ENCODE measurements around the gene INSYN2A.

The INSYN2A gene

GRCh38 chr10:127196282-127197153 lies at the start of gene INSYN2A:
Gene INSYN2A, minus strand, starts transcription at chr10:127196591. Its CDS starts 20,196 bp downstream, at chr10:127176395.
- Histone ChIP-seq H3K4me1 (ENCODE audit: insufficient read depth, low read length) (peaks cover 4% of the 10 kb centered on the region; the same call in 1 of the 2 replicates), H3K9me3 (ENCODE audit: control insufficient read depth, insufficient read depth, low read length) (no peaks in the 10 kb centered on the region), H3K9ac (ENCODE audit: low read depth, low read length) (peak within 1 kb of the TSS; percentile 56), H3K36me3 (ENCODE audit: insufficient read depth, low read length) (no peaks in the 10 kb centered on the region; the same call in 1 of the 2 replicates)

GRCh38 chr10:127245456-127245855 lies 49.1 kb upstream of the INSYN2A start:
- H3K9me3 ChIP-seq (ENCODE audit: control insufficient read depth, insufficient read depth, low read length), result no peaks in the 10 kb centered on the region
- no peaks in the 10 kb centered on the region for H3K4me1 ChIP-seq (ENCODE audit: insufficient read depth, low read length)
- H3K36me3 ChIP-seq (ENCODE audit: insufficient read depth, low read length), result peaks cover 6% of the 10 kb centered on the region; the same call in 1 of the 2 replicates
- H3K9ac ChIP-seq (ENCODE audit: low read depth, low read length), result no peak overlapping the region

GRCh38 chr10:127243490-127244272 lies 47.3 kb upstream of the INSYN2A start:
- H3K9me3 ChIP-seq (ENCODE audit: control insufficient read depth, insufficient read depth, low read length), result no peaks in the 10 kb centered on the region
- H3K4me1 ChIP-seq (ENCODE audit: insufficient read depth, low read length), result no peaks in the 10 kb centered on the region
- H3K36me3 ChIP-seq (ENCODE audit: insufficient read depth, low read length), result peaks cover 3% of the 10 kb centered on the region; the same call in 1 of the 2 replicates
- no peak overlapping the region for H3K9ac ChIP-seq (ENCODE audit: low read depth, low read length)

- no peak overlapping the region for H3K9ac ChIP-seq (ENCODE audit: low read depth, low read length)
- no peaks in the 10 kb centered on the region for H3K36me3 ChIP-seq (ENCODE audit: insufficient read depth, low read length)
- no peaks in the 10 kb centered on the region for H3K9me3 ChIP-seq (ENCODE audit: control insufficient read depth, insufficient read depth, low read length)
- H3K4me1 ChIP-seq (ENCODE audit: insufficient read depth, low read length), result no peaks in the 10 kb centered on the region
These were observed 46.5 kb upstream of the INSYN2A start for GRCh38 chr10:127242914-127243313.

- H3K36me3 ChIP-seq (ENCODE audit: insufficient read depth, low read length), result no peaks in the 10 kb centered on the region
These were observed 39.9 kb upstream of the INSYN2A start for GRCh38 chr10:127236266-127236665.

GRCh38 chr10:127234306-127234800 lies 38.0 kb upstream of the INSYN2A start:
- no peaks in the 10 kb centered on the region for H3K36me3 ChIP-seq (ENCODE audit: insufficient read depth, low read length)
- H3K9me3 ChIP-seq (ENCODE audit: control insufficient read depth, insufficient read depth, low read length), result no peaks in the 10 kb centered on the region
- H3K9ac ChIP-seq (ENCODE audit: low read depth, low read length), result no peak overlapping the region
- H3K4me1 ChIP-seq (ENCODE audit: insufficient read depth, low read length), result no peaks in the 10 kb centered on the region

More at GRCh38 chr10:127236266-127236665, 39.9 kb upstream of the INSYN2A start:
- Histone ChIP-seq H3K9me3 (ENCODE audit: control insufficient read depth, insufficient read depth, low read length) (no peaks in the 10 kb centered on the region), H3K9ac (ENCODE audit: low read depth, low read length) (no peak overlapping the region), H3K4me1 (ENCODE audit: insufficient read depth, low read length) (no peaks in the 10 kb centered on the region)

- H3K36me3 ChIP-seq (ENCODE audit: insufficient read depth, low read length), result no peaks in the 10 kb centered on the region
These were observed 31.9 kb upstream of the INSYN2A start for GRCh38 chr10:127228195-127228787.

GRCh38 chr10:127227663-127228062 lies 31.3 kb upstream of the INSYN2A start:
- Histone ChIP-seq H3K9me3 (ENCODE audit: control insufficient read depth, insufficient read depth, low read length) (no peaks in the 10 kb centered on the region), H3K36me3 (ENCODE audit: insufficient read depth, low read length) (no peaks in the 10 kb centered on the region), H3K9ac (ENCODE audit: low read depth, low read length) (no peak overlapping the region), H3K4me1 (ENCODE audit: insufficient read depth, low read length) (no peaks in the 10 kb centered on the region)

More at GRCh38 chr10:127228195-127228787, 31.9 kb upstream of the INSYN2A start:
- no peak overlapping the region for H3K9ac ChIP-seq (ENCODE audit: low read depth, low read length)
- no peaks in the 10 kb centered on the region for H3K4me1 ChIP-seq (ENCODE audit: insufficient read depth, low read length)
- no peaks in the 10 kb centered on the region for H3K9me3 ChIP-seq (ENCODE audit: control insufficient read depth, insufficient read depth, low read length)

- no peak overlapping the region for H3K9ac ChIP-seq (ENCODE audit: low read depth, low read length)
- no peaks in the 10 kb centered on the region for H3K4me1 ChIP-seq (ENCODE audit: insufficient read depth, low read length)
- no peaks in the 10 kb centered on the region for H3K36me3 ChIP-seq (ENCODE audit: insufficient read depth, low read length)
- no peaks in the 10 kb centered on the region for H3K9me3 ChIP-seq (ENCODE audit: control insufficient read depth, insufficient read depth, low read length)
These were observed 30.6 kb upstream of the INSYN2A start for GRCh38 chr10:127227027-127227426.

GRCh38 chr10:127221281-127221680 lies 24.9 kb upstream of the INSYN2A start:
- Histone ChIP-seq H3K9me3 (ENCODE audit: control insufficient read depth, insufficient read depth, low read length) (no peaks in the 10 kb centered on the region; the same call in 1 of the 2 replicates), H3K9ac (ENCODE audit: low read depth, low read length) (no peak overlapping the region), H3K4me1 (ENCODE audit: insufficient read depth, low read length) (0 out of 2 replicates have a peak, but pooled peaks cover 4% of the 10 kb centered on the region), H3K36me3 (ENCODE audit: insufficient read depth, low read length) (no peaks in the 10 kb centered on the region)

- Histone ChIP-seq H3K9me3 (ENCODE audit: control insufficient read depth, insufficient read depth, low read length) (no peaks in the 10 kb centered on the region; the same call in 1 of the 2 replicates), H3K9ac (ENCODE audit: low read depth, low read length) (no peak overlapping the region), H3K36me3 (ENCODE audit: insufficient read depth, low read length) (no peaks in the 10 kb centered on the region), H3K4me1 (ENCODE audit: insufficient read depth, low read length) (0 out of 2 replicates have a peak, but pooled peaks cover 8% of the 10 kb centered on the region)
These were observed 22.3 kb upstream of the INSYN2A start for GRCh38 chr10:127218658-127219057.

GRCh38 chr10:127216786-127217185 lies 20.4 kb upstream of the INSYN2A start:
- Histone ChIP-seq H3K4me1 (ENCODE audit: insufficient read depth, low read length) (0 out of 2 replicates have a peak, but pooled peaks cover 8% of the 10 kb centered on the region), H3K9me3 (ENCODE audit: control insufficient read depth, insufficient read depth, low read length) (no peaks in the 10 kb centered on the region; the same call in 1 of the 2 replicates), H3K9ac (ENCODE audit: low read depth, low read length) (no peak overlapping the region), H3K36me3 (ENCODE audit: insufficient read depth, low read length) (no peaks in the 10 kb centered on the region)

- H3K9ac ChIP-seq (ENCODE audit: low read depth, low read length), result no peak overlapping the region
- H3K9me3 ChIP-seq (ENCODE audit: control insufficient read depth, insufficient read depth, low read length), result no peaks in the 10 kb centered on the region; the same call in 1 of the 2 replicates
- H3K36me3 ChIP-seq (ENCODE audit: insufficient read depth, low read length), result no peaks in the 10 kb centered on the region
- H3K4me1 ChIP-seq (ENCODE audit: insufficient read depth, low read length), result 0 out of 2 replicates have a peak, but pooled peaks cover 8% of the 10 kb centered on the region
These were observed 19.9 kb upstream of the INSYN2A start for GRCh38 chr10:127216274-127216673.

- Histone ChIP-seq H3K36me3 (ENCODE audit: insufficient read depth, low read length) (no peaks in the 10 kb centered on the region), H3K4me1 (ENCODE audit: insufficient read depth, low read length) (0 out of 2 replicates have a peak, but pooled peaks cover 8% of the 10 kb centered on the region), H3K9ac (ENCODE audit: low read depth, low read length) (no peak overlapping the region), H3K9me3 (ENCODE audit: control insufficient read depth, insufficient read depth, low read length) (no peaks in the 10 kb centered on the region; the same call in 1 of the 2 replicates)
These were observed 19.5 kb upstream of the INSYN2A start for GRCh38 chr10:127215866-127216265.
